SU-DHL-6 (cell line): ENCODE results near the gene CADM2.

Experiments used
- H2AFZ ChIP-seq: fragments of 200-600 bp; sonication (generic); 2 replicates; pipeline ENCODE4 v1.6.1; 2014; ENCODE audit warnings: low read depth, mild to moderate bottlenecking, moderate library complexity, mixed read lengths, antibody characterized with exemption, low read length; ENCODE audit not compliant: severe bottlenecking
- H3F3A ChIP-seq: fragments of 200-600 bp; shearing (Covaris generic); 2 replicates; pipeline ENCODE4 v1.6.0; 2016; ENCODE audit warnings: antibody characterized with exemption, mild to moderate bottlenecking; ENCODE audit not compliant: insufficient read depth
- H3K27ac ChIP-seq: fragments of 200-600 bp; sonication (generic); 2 replicates; pipeline ENCODE4 v1.5.1; 2016; ENCODE audit warnings: low read depth, mild to moderate bottlenecking, low read length, moderate library complexity, mixed read lengths
- H3K27me3 ChIP-seq: fragments of 200-600 bp; sonication (generic), shearing (Covaris generic); 2 replicates; pipeline ENCODE4 v1.6.0; 2014; ENCODE audit warnings: mild to moderate bottlenecking, low read length
- H3K36me3 ChIP-seq: fragments of 200-600 bp; sonication (generic); 2 replicates; pipeline ENCODE4 v1.6.1; 2014; ENCODE audit warnings: mild to moderate bottlenecking, low read length, mixed read lengths
- H3K4me2 ChIP-seq: fragments of 300-600, 200-600 bp; shearing (Covaris generic), sonication (generic); 2 replicates; pipeline ENCODE4 v1.6.0; 2014; ENCODE audit warnings: low read length, low read depth, mild to moderate bottlenecking; ENCODE audit not compliant: poor library complexity, severe bottlenecking
- H3K4me3 ChIP-seq: fragments of 200-600 bp; sonication (generic); 2 replicates; pipeline ENCODE4 v1.5.1; 2014; ENCODE audit warnings: antibody characterized with exemption, low read length, mild to moderate bottlenecking, mixed read lengths; ENCODE audit not compliant: insufficient read depth, poor library complexity, severe bottlenecking
- H3K79me2 ChIP-seq: fragments of 200-600 bp; sonication (generic); 2 replicates; pipeline ENCODE4 v1.6.1; 2014; ENCODE audit warnings: mild to moderate bottlenecking, low read length, moderate library complexity; ENCODE audit not compliant: insufficient read depth
- H3K9ac ChIP-seq: fragments of 200-600 bp; sonication (generic); 2 replicates; pipeline ENCODE4 v1.7.0; 2014; ENCODE audit warnings: mild to moderate bottlenecking, low read length
- H3K9me2 ChIP-seq: fragments of 200-600 bp; sonication (generic); replicated peaks from 2 replicates; pipeline ENCODE4 v1.6.1; 2014; ENCODE audit warnings: low read length; ENCODE audit not compliant: insufficient read depth
- H3K9me3 ChIP-seq: fragments of 200-600 bp; sonication (generic); 2 replicates; pipeline ENCODE4 v1.6.1; 2014; ENCODE audit warnings: low read length, mixed read lengths; ENCODE audit not compliant: insufficient read depth
- H4K20me1 ChIP-seq: fragments of 200-600 bp; sonication (generic); 2 replicates; pipeline ENCODE4 v1.6.1; 2014; ENCODE audit warnings: low read depth, mild to moderate bottlenecking, antibody characterized with exemption, low read length, moderate library complexity, mixed read lengths
- CTCF ChIP-seq: fragments of 200-600 bp; sonication (generic); IDR thresholded peaks from one replicate; pipeline ENCODE4 v1.5.1; 2017; ENCODE audit warnings: antibody characterized with exemption, mild to moderate bottlenecking, low read length, moderate library complexity; ENCODE audit not compliant: insufficient read depth, poor library complexity, severe bottlenecking
- EZH2phosphoT487 ChIP-seq: fragments of 200-600 bp; sonication (generic), shearing (Covaris generic); conservative IDR thresholded peaks from 2 replicates; pipeline ENCODE4 v1.6.1; 2018; ENCODE audit warnings: mild to moderate bottlenecking, antibody characterized with exemption, low read length, moderate library complexity, mixed read lengths

Gene CADM2

DNA sequence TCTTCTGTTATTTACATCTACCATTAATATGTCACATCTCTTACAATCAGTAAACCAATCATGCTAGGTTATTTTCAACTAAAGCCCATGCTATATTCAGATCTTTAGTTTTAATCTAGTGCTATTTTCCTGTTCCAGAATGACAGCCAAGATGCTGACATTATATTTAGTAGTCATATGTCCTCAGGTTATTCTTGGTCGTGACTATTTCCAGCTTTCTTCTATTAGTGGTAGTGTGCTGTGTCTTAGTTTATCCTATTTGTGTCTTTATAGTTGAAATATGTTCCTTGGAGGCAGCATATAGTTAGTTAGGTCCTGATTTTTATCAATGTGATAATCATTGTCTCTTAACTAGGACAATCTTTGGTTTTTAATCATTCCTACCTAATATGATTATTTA is 566.5 kb downstream of the CADM2 start:
- H3K27ac ChIP-seq, result no peak overlapping the region
- H3K9ac ChIP-seq, result no peak overlapping the region
- H4K20me1 ChIP-seq, result no peaks in the 10 kb centered on the region
- H3K9me2 ChIP-seq, result no peaks in the 10 kb centered on the region
- H3K9me3 ChIP-seq, result no peaks in the 10 kb centered on the region
- H3K27me3 ChIP-seq, result no peaks in the 10 kb centered on the region
- no peaks in the 10 kb centered on the region for H3K36me3 ChIP-seq
- no peaks in the 10 kb centered on the region for H3K79me2 ChIP-seq
- no peak overlapping the region for H2AFZ ChIP-seq
- H3K4me2 ChIP-seq, result no peak overlapping the region
- TF ChIP-seq CTCF (no peak), EZH2phosphoT487 (no peak)
- no peaks in the 10 kb centered on the region for H3F3A ChIP-seq
- H3K4me3 ChIP-seq, result no peak overlapping the region

- H3K9me2 ChIP-seq, result no peaks in the 10 kb centered on the region
- no peak overlapping the region for H2AFZ ChIP-seq
- H3K9ac ChIP-seq, result no peak overlapping the region
- no peak for TF ChIP-seq CTCF
- no peak for TF ChIP-seq EZH2phosphoT487
- H3K27ac ChIP-seq, result no peak overlapping the region
- H3K36me3 ChIP-seq, result no peaks in the 10 kb centered on the region
- no peaks in the 10 kb centered on the region for H4K20me1 ChIP-seq
- no peaks in the 10 kb centered on the region for H3K27me3 ChIP-seq
- H3K4me2 ChIP-seq, result no peak overlapping the region
- no peaks in the 10 kb centered on the region for H3F3A ChIP-seq
- no peaks in the 10 kb centered on the region for H3K79me2 ChIP-seq
- H3K4me3 ChIP-seq, result no peak overlapping the region
- no peaks in the 10 kb centered on the region for H3K9me3 ChIP-seq
Measured at GRCh38 chr3:85533586-85533985, 574.8 kb downstream of the CADM2 start.

DNA sequence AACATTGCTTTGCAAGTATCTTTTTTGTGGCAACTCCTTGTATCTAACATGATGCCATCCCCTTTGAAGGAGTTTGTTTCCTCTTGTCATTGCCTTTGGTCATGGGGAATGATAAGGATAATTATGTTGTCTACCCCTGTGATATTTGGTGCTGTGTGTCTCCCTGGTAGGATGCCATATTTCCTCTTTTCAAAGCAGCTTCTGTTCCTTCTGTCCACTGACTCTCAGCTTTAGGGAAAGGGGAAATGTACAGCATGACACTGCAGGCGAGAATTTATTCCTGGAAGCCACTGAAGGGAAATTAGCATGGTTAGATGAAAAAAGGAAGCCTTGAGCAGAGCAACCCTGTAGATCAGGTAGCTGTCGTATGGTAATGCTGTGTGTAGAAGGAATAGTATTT is 576.7 kb downstream of the CADM2 start:
- Histone ChIP-seq H4K20me1 (no peaks in the 10 kb centered on the region), H3K9me2 (no peaks in the 10 kb centered on the region), H2AFZ (no peak overlapping the region), H3K79me2 (no peaks in the 10 kb centered on the region), H3K27ac (no peak overlapping the region), H3F3A (no peaks in the 10 kb centered on the region), H3K27me3 (no peaks in the 10 kb centered on the region), H3K36me3 (no peaks in the 10 kb centered on the region), H3K9ac (no peak overlapping the region), H3K4me3 (no peak overlapping the region), H3K4me2 (no peak overlapping the region), H3K9me3 (no peaks in the 10 kb centered on the region)
- TF ChIP-seq EZH2phosphoT487, result no peak
- TF ChIP-seq CTCF, result no peak

- H3K4me2 ChIP-seq, result no peak overlapping the region
Measured at GRCh38 chr3:85539232-85539631, 580.4 kb downstream of the CADM2 start.

More at GRCh38 chr3:85539232-85539631, 580.4 kb downstream of the CADM2 start:
- H3K9me3 ChIP-seq, result no peaks in the 10 kb centered on the region
- no peak for TF ChIP-seq EZH2phosphoT487
- no peak for TF ChIP-seq CTCF
- H3F3A ChIP-seq, result no peaks in the 10 kb centered on the region
- no peak overlapping the region for H2AFZ ChIP-seq
- H3K36me3 ChIP-seq, result no peaks in the 10 kb centered on the region
- no peaks in the 10 kb centered on the region for H3K9me2 ChIP-seq
- no peak overlapping the region for H3K4me3 ChIP-seq
- H3K79me2 ChIP-seq, result no peaks in the 10 kb centered on the region
- H3K27ac ChIP-seq, result no peak overlapping the region
- H3K9ac ChIP-seq, result no peak overlapping the region
- H4K20me1 ChIP-seq, result no peaks in the 10 kb centered on the region
- H3K27me3 ChIP-seq, result no peaks in the 10 kb centered on the region
